Liver (tissue), 9 donors: ENCODE data around the gene UXS1. TPM values are rescaled to one million over a fixed set of nuclear protein-coding genes. Genes with fewer than 3 reads are reported as not detected.

Experiments used
- DNase-seq: peaks from one replicate; pipeline ENCODE4 v3.0.0-alpha.2; 2017; ENCODE audit warnings: low spot score
- H3K27ac ChIP-seq, 2 donors: one replicate each; pipeline ENCODE4 v1.7.0; 2013; ENCODE audit warnings: inconsistent platforms in 2 of 2, low read length in 2 of 2, control low read depth in 1 of 2, low read depth in 1 of 2, mild to moderate bottlenecking in 1 of 2
- H3K27me3 ChIP-seq, 4 donors: one replicate each; pipeline versions ENCODE4 v1.6.1 to v1.7.0; 2013; ENCODE audit warnings: low read length in 3 of 4, inconsistent platforms in 1 of 4, mild to moderate bottlenecking in 1 of 4, moderate library complexity in 1 of 4; ENCODE audit not compliant: control insufficient read depth in 4 of 4, insufficient read depth in 4 of 4
- H3K36me3 ChIP-seq, 4 donors: one replicate each; pipeline versions ENCODE4 v1.6.1 to v1.7.0; 2013; ENCODE audit warnings: low read length in 3 of 4, mild to moderate bottlenecking in 3 of 4, low read depth in 1 of 4, moderate library complexity in 1 of 4; ENCODE audit not compliant: control insufficient read depth in 4 of 4, insufficient read depth in 3 of 4
- H3K4me1 ChIP-seq, 4 donors: one replicate each; pipeline versions ENCODE4 v1.6.1 to v1.7.0; 2013; ENCODE audit warnings: low read length in 3 of 4, mild to moderate bottlenecking in 3 of 4, moderate library complexity in 1 of 4; ENCODE audit not compliant: control insufficient read depth in 4 of 4, insufficient read depth in 4 of 4
- H3K4me3 ChIP-seq, 3 donors: one replicate each; pipeline versions ENCODE4 v1.6.1 to v1.7.0; 2013; ENCODE audit warnings: low read length in 3 of 3, control low read depth in 1 of 3, low read depth in 1 of 3, mild to moderate bottlenecking in 1 of 3
- H3K9ac ChIP-seq, 2 donors: one replicate each; pipeline ENCODE4 v1.7.0; 2013; ENCODE audit warnings: low read length in 2 of 2, mild to moderate bottlenecking in 2 of 2, moderate library complexity in 2 of 2, control low read depth in 1 of 2, low read depth in 1 of 2
- H3K9me3 ChIP-seq, 4 donors: one replicate each; pipeline versions ENCODE4 v1.6.1 to v1.7.0; 2013; ENCODE audit warnings: low read length in 3 of 4; ENCODE audit not compliant: control insufficient read depth in 4 of 4
- FOXA1 ChIP-seq: IDR thresholded peaks from 2 replicates; pipeline ENCODE4 v1.6.1; 2016; ENCODE audit warnings: antibody characterized with exemption
- GABPA ChIP-seq, 2 donors: IDR thresholded peaks in 1 of 2; conservative IDR thresholded peaks in 1 of 2; 2 replicates each; pipeline ENCODE4 v1.6.1; 2016; ENCODE audit warnings: antibody characterized with exemption in 2 of 2, mild to moderate bottlenecking in 1 of 2, moderate library complexity in 1 of 2
- HNF4G ChIP-seq: IDR thresholded peaks from 2 replicates; pipeline ENCODE4 v1.6.1; 2016; ENCODE audit warnings: antibody characterized with exemption
- JUND ChIP-seq, 2 donors: IDR thresholded peaks; 2 replicates each; pipeline ENCODE4 v1.6.1; 2016; ENCODE audit warnings: antibody characterized with exemption in 2 of 2
- NR2F2 ChIP-seq: IDR thresholded peaks from 2 replicates; pipeline ENCODE4 v1.6.1; 2016; ENCODE audit warnings: antibody characterized with exemption
- RAD21 ChIP-seq, 2 donors: IDR thresholded peaks; 2 replicates each; pipeline ENCODE4 v1.6.1; 2016; ENCODE audit warnings: antibody characterized with exemption in 2 of 2, mild to moderate bottlenecking in 2 of 2
- RXRA ChIP-seq, 2 donors: IDR thresholded peaks; 2 replicates each; pipeline ENCODE4 v1.6.1; 2017 to 2018; ENCODE audit warnings: antibody characterized with exemption in 2 of 2, mild to moderate bottlenecking in 1 of 2
- SP1 ChIP-seq: IDR thresholded peaks from 2 replicates; pipeline ENCODE4 v1.6.1; 2018; ENCODE audit warnings: antibody characterized with exemption, mild to moderate bottlenecking
- TAF1 ChIP-seq: conservative IDR thresholded peaks from 2 replicates; pipeline ENCODE4 v1.6.1; 2016; ENCODE audit warnings: antibody characterized with exemption, mild to moderate bottlenecking
- YY1 ChIP-seq: IDR thresholded peaks from 2 replicates; pipeline ENCODE4 v1.6.1; 2016; ENCODE audit warnings: antibody characterized with exemption, mild to moderate bottlenecking
- WGBS: extraction: QIAGEN DNeasy Blood & Tissue Kit; methylation state at CpG from one replicate; pipeline ENCODE4 v1.1.7; 2013; 5-methylcytosine and 5-hydroxymethylcytosine counted together
- polyA plus RNA-seq, 2 donors: library from polyadenylated mRNA; stranded (reverse) in 1 of 2; unstranded in 1 of 2; fragments of 200-250 nt in 1 of 2; fragments of >200 nt in 1 of 2; fragmentation: Nextera tagmentation in 1 of 2; extraction: Ambion mirVana in 1 of 2; gene quantifications; one replicate each; pipeline versions ENCODE4 v1.2.1 to v1.2.3, GENCODE V29; 2013 to 2015
- total RNA-seq, 2 donors: library from RNA; depleted of rRNA; stranded (reverse); fragments of >200 nt; gene quantifications; one replicate each; pipeline ENCODE4 v1.2.3, GENCODE V29; 2014
- TF ChIP-seq, protein P1 (sequence below): fragments of 150-350 bp; IDR thresholded peaks from 2 replicates; pipeline ENCODE4 v1.5.1; 2017; ENCODE audit warnings: improper control_type of control experiment, low read depth, low read length; ENCODE audit not compliant: missing input control
- TF ChIP-seq, protein P2 (sequence below): IDR thresholded peaks from 2 replicates; pipeline ENCODE4 v1.6.1; 2016; ENCODE audit warnings: antibody characterized with exemption
- TF ChIP-seq, protein P3 (sequence below): IDR thresholded peaks from 2 replicates; pipeline ENCODE4 v1.6.1; 2016; ENCODE audit warnings: antibody characterized with exemption, mild to moderate bottlenecking
- TF ChIP-seq, protein P4 (sequence below): IDR thresholded peaks from 2 replicates; pipeline ENCODE4 v1.6.1; 2016; ENCODE audit warnings: antibody characterized with exemption
- TF ChIP-seq, protein P5 (sequence below): IDR thresholded peaks from 2 replicates; pipeline ENCODE4 v1.6.1; 2016; ENCODE audit warnings: antibody characterized with exemption
- donor health status: healthy.
- donor health status: healthy.
- donor health status: healthy.
- donor health status: healthy.
- donor health status: healthy.

Gene UXS1
- total and polyA plus RNA-seq, 4 donors: 8.8 to 19.9 (median 10.0) TPM

GRCh38 chr2:106178716-106179115, 15.4 kb downstream of the UXS1 start:
- Histone ChIP-seq H3K27me3 (no peaks in the 10 kb centered on the region), H3K4me1 (no peaks in the 10 kb centered on the region), H3K36me3 (no peaks in the 10 kb centered on the region), H3K9ac (no peak overlapping the region), H3K9me3 (no peaks in the 10 kb centered on the region), H3K4me3 (no peak overlapping the region), H3K27ac (no peak overlapping the region)
- DNase-seq: no peak
- 92% methylated on average over 7 of the region's 7 CpGs for WGBS
- TF ChIP-seq NR2F2 (no peak), GABPA (IDR thresholded peaks at IDR 0.05 in 1 of 2, conservative IDR thresholded peaks at IDR 0.05 in 1 of 2) (no peak), YY1 (no peak), SP1 (no peak), TAF1 (no peak), JUND (IDR thresholded peaks at IDR 0.05) (no peak), RAD21 (IDR thresholded peaks at IDR 0.05) (no peak), RXRA (IDR thresholded peaks at IDR 0.05) (no peak)
- TF ChIP-seq, protein P1, sequence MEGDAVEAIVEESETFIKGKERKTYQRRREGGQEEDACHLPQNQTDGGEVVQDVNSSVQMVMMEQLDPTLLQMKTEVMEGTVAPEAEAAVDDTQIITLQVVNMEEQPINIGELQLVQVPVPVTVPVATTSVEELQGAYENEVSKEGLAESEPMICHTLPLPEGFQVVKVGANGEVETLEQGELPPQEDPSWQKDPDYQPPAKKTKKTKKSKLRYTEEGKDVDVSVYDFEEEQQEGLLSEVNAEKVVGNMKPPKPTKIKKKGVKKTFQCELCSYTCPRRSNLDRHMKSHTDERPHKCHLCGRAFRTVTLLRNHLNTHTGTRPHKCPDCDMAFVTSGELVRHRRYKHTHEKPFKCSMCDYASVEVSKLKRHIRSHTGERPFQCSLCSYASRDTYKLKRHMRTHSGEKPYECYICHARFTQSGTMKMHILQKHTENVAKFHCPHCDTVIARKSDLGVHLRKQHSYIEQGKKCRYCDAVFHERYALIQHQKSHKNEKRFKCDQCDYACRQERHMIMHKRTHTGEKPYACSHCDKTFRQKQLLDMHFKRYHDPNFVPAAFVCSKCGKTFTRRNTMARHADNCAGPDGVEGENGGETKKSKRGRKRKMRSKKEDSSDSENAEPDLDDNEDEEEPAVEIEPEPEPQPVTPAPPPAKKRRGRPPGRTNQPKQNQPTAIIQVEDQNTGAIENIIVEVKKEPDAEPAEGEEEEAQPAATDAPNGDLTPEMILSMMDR: no peak
- TF ChIP-seq, protein P2, sequence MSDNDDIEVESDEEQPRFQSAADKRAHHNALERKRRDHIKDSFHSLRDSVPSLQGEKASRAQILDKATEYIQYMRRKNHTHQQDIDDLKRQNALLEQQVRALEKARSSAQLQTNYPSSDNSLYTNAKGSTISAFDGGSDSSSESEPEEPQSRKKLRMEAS: no peak
- TF ChIP-seq, protein P3, sequence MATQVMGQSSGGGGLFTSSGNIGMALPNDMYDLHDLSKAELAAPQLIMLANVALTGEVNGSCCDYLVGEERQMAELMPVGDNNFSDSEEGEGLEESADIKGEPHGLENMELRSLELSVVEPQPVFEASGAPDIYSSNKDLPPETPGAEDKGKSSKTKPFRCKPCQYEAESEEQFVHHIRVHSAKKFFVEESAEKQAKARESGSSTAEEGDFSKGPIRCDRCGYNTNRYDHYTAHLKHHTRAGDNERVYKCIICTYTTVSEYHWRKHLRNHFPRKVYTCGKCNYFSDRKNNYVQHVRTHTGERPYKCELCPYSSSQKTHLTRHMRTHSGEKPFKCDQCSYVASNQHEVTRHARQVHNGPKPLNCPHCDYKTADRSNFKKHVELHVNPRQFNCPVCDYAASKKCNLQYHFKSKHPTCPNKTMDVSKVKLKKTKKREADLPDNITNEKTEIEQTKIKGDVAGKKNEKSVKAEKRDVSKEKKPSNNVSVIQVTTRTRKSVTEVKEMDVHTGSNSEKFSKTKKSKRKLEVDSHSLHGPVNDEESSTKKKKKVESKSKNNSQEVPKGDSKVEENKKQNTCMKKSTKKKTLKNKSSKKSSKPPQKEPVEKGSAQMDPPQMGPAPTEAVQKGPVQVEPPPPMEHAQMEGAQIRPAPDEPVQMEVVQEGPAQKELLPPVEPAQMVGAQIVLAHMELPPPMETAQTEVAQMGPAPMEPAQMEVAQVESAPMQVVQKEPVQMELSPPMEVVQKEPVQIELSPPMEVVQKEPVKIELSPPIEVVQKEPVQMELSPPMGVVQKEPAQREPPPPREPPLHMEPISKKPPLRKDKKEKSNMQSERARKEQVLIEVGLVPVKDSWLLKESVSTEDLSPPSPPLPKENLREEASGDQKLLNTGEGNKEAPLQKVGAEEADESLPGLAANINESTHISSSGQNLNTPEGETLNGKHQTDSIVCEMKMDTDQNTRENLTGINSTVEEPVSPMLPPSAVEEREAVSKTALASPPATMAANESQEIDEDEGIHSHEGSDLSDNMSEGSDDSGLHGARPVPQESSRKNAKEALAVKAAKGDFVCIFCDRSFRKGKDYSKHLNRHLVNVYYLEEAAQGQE: no peak
- TF ChIP-seq, protein P4, sequence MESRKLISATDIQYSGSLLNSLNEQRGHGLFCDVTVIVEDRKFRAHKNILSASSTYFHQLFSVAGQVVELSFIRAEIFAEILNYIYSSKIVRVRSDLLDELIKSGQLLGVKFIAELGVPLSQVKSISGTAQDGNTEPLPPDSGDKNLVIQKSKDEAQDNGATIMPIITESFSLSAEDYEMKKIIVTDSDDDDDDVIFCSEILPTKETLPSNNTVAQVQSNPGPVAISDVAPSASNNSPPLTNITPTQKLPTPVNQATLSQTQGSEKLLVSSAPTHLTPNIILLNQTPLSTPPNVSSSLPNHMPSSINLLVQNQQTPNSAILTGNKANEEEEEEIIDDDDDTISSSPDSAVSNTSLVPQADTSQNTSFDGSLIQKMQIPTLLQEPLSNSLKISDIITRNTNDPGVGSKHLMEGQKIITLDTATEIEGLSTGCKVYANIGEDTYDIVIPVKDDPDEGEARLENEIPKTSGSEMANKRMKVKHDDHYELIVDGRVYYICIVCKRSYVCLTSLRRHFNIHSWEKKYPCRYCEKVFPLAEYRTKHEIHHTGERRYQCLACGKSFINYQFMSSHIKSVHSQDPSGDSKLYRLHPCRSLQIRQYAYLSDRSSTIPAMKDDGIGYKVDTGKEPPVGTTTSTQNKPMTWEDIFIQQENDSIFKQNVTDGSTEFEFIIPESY: no peak

GRCh38 chr2:106177581-106177980, 16.5 kb downstream of the UXS1 start:
- TF ChIP-seq NR2F2 (no peak), TAF1 (no peak), JUND (IDR thresholded peaks at IDR 0.05) (no peak), HNF4G (no peak), RAD21 (IDR thresholded peaks at IDR 0.05) (no peak), FOXA1 (no peak)
- TF ChIP-seq, protein P5, sequence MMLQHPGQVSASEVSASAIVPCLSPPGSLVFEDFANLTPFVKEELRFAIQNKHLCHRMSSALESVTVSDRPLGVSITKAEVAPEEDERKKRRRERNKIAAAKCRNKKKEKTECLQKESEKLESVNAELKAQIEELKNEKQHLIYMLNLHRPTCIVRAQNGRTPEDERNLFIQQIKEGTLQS: no peak
- TF ChIP-seq, protein P1: no peak
- H3K9me3 ChIP-seq: no peaks in the 10 kb centered on the region
- DNase-seq: no peak
- no peak overlapping the region for H3K4me3 ChIP-seq
- no peaks in the 10 kb centered on the region for H3K4me1 ChIP-seq
- 99% methylated on average over 4 of the region's 4 CpGs for WGBS
- no peak overlapping the region for H3K9ac ChIP-seq
- H3K27ac ChIP-seq: no peak overlapping the region
- H3K36me3 ChIP-seq: no peaks in the 10 kb centered on the region
- H3K27me3 ChIP-seq: no peaks in the 10 kb centered on the region
